Heart left ventricle (tissue), 16 donors: ENCODE measurements around the gene CARS1. TPM values are rescaled to one million over a fixed set of nuclear protein-coding genes. Genes with fewer than 3 reads are reported as not detected.

Experiments
- ATAC-seq, 4 donors: fragments of 200-7000 bp; cut with Tn5 transposase; one replicate each; pipeline ENCODE4 v1.9.1; 2020 to 2022; ENCODE audit warnings: moderate library complexity in 4 of 4, mild to moderate bottlenecking in 3 of 4, moderate number of reproducible peaks in 1 of 4
- DNase-seq, 5 donors: peaks; one replicate each; pipeline ENCODE4 v3.0.0-alpha.2; 2020
- H3K27ac ChIP-seq, 12 donors: fragments of 200-600 bp; sonication (generic) in 4 of 12; one replicate each; pipeline versions ENCODE4 v1.5.0 to v1.8.0; 2016 to 2022; ENCODE audit warnings: mild to moderate bottlenecking in 2 of 12
- H3K27me3 ChIP-seq, 9 donors: fragments of 200-600 bp; sonication (generic) in 2 of 9; one replicate each; pipeline versions ENCODE4 v1.5.1 to v1.8.0; 2016 to 2022; ENCODE audit warnings: mild to moderate bottlenecking in 3 of 9
- H3K36me3 ChIP-seq, 9 donors: fragments of 200-600 bp; sonication (generic) in 2 of 9; one replicate each; pipeline versions ENCODE4 v1.5.0 to v1.8.0; 2018 to 2022; ENCODE audit warnings: mild to moderate bottlenecking in 2 of 9
- H3K4me1 ChIP-seq, 12 donors: fragments of 200-600 bp; sonication (generic) in 4 of 12; one replicate each; pipeline versions ENCODE4 v1.5.0 to v1.8.0; 2016 to 2022; ENCODE audit warnings: mild to moderate bottlenecking in 3 of 12
- H3K4me3 ChIP-seq, 12 donors: fragments of 200-600 bp; sonication (generic) in 4 of 12; one replicate each; pipeline versions ENCODE4 v1.5.0 to v1.8.0; 2017 to 2022; ENCODE audit warnings: mild to moderate bottlenecking in 9 of 12, moderate library complexity in 4 of 12
- H3K9me3 ChIP-seq, 12 donors: fragments of 200-600 bp; sonication (generic) in 4 of 12; one replicate each; pipeline versions ENCODE4 v1.5.0 to v1.8.0; 2016 to 2022; ENCODE audit warnings: mild to moderate bottlenecking in 1 of 12
- CTCF ChIP-seq, 12 donors: fragments of 200-600 bp; sonication (generic) in 4 of 12; IDR thresholded peaks; one replicate each; pipeline versions ENCODE4 v1.5.0 to v1.8.0; 2018 to 2022; ENCODE audit warnings: antibody characterized with exemption in 12 of 12, mild to moderate bottlenecking in 5 of 12
- POLR2A ChIP-seq, 2 donors: fragments of 450-650 bp; IDR thresholded peaks; one replicate each; pipeline ENCODE4 v1.6.1; 2017; ENCODE audit warnings: antibody characterized with exemption in 2 of 2, mild to moderate bottlenecking in 2 of 2, moderate library complexity in 2 of 2
- WGBS, 4 donors: extraction: QIAGEN DNeasy Blood & Tissue Kit in 2 of 4; methylation state at CpG; one replicate each; pipeline versions ENCODE4 v1.1.5 to v1.1.7; 2013 to 2018; 5-methylcytosine and 5-hydroxymethylcytosine counted together
- intact Hi-C, 10 donors: fragments of 100-400 bp; cut with DNase I; formaldehyde crosslinking; loops; one replicate each; pipeline versions ENCODE4 v1.11.1 to v1.14.2; 2022
- polyA plus RNA-seq, 2 donors: library from polyadenylated mRNA; stranded (reverse); fragments of 200-250 nt; gene quantifications; one replicate each; pipeline ENCODE4 v1.2.3, GENCODE V29; 2013
- total RNA-seq, 9 donors: library from RNA; depleted of rRNA in 2 of 9; stranded (reverse); fragments of >200 nt in 2 of 9; fragmentation: NEBNext Ultra II Directional in 3 of 9; extraction: Animal tissue kit (Norgen Biotek cat#: 25700) in 3 of 9; gene quantifications; one replicate each; pipeline versions ENCODE4 v1.1.0 to v1.2.4, GENCODE V29; 2016 to 2023
- donor health status: ischemic (EF 13 %, LVEDD 7.1; RV severe dilation, severe dysfunction).
- donor health status: healthy with polysubstance abuse.
- donor health status: DM: no; HTN: yes; CAD: no.
- donor health status: DM: no; HTN: no; CAD: no.
- donor health status: ischemic (EF 25% LVEDD 6.9; RV normal size, moderate dysfunction).
- donor health status: ischemic (EF 25% LVEDD 5.7; RV mildly dilated, moderate dysfunction).
- donor health status: healthy.
- donor health status: DM: yes; HTN: yes; CAD: no.
- donor health status: ischemic (EF 35%, LVEDD 5.7; RV mildly dilated, moderate dysfunction).
- donor health status: nonischemic (EF 11% LVEDD 7.7; RV severe dilation, severe dysfunction).
- donor health status: DM: yes; HTN: yes; CAD: no.
- donor health status: PGD.
- donor health status: ischemic (EF 29% LVEDD 5.4; RV normal size, mild dysfunction).
- donor health status: nonischemic (EF 23%, LVEDD 6.1; RV moderate dilation, normal function).

The CARS1 gene
- total and polyA plus RNA-seq, 11 donors, result 9.3 to 30.5 (median 18.5) TPM

GRCh38 chr11:3035333-3035732 is 21.9 kb downstream of the CARS1 start:
- Histone ChIP-seq H3K27ac (no peak overlapping the region), H3K4me3 (no peak overlapping the region), H3K27me3 (no peaks in the 10 kb centered on the region), H3K4me1 (peaks cover 0 to 42% (median 4%) of the 10 kb centered on the region in 12 donors), H3K9me3 (no peaks in the 10 kb centered on the region), H3K36me3 (peaks cover 0 to 94% (median 73%) of the 10 kb centered on the region in 9 donors)
- no peak for DNase-seq
- no peak for ATAC-seq
- intact Hi-C loops, result loop anchor here in 7 of 10 donors (5.0 to 10.0 kb wide), 3 partner anchors 179 to 369 kb away; partner anchors contain the start of gene MRGPRG (in 6 of the 7)
- TF ChIP-seq CTCF (IDR thresholded peaks at IDR 0.05) (no peak), POLR2A (IDR thresholded peaks at IDR 0.05) (no peak)

- 60 to 71% (median 64%) methylated on average over 17 to 18 of the region's 18 CpGs for WGBS, 4 donors
- intact Hi-C loops, result loop anchor here in 2 of 10 donors (10.0 kb wide), 2 partner anchors 184 to 374 kb away; partner anchors contain the start of gene MRGPRG (in 1 of the 2)
- H3K4me1 ChIP-seq, result peaks cover 0 to 22% (median 7%) of the 10 kb centered on the region in 12 donors
- H3K4me3 ChIP-seq, result no peak overlapping the region
- peak in 2 of 4 donors; percentile 23 to 28 for ATAC-seq
- TF ChIP-seq CTCF (IDR thresholded peaks at IDR 0.05) (no peak), POLR2A (IDR thresholded peaks at IDR 0.05) (no peak)
- H3K27me3 ChIP-seq, result no peaks in the 10 kb centered on the region
- peak overlapping the region in 4 of 12 donors; percentile 24 to 62 (median 30) for H3K27ac ChIP-seq
- DNase-seq, result no peak
- H3K9me3 ChIP-seq, result no peaks in the 10 kb centered on the region
- H3K36me3 ChIP-seq, result peaks cover 0 to 92% (median 69%) of the 10 kb centered on the region in 9 donors
Observed at GRCh38 chr11:3030289-3031070, 26.7 kb downstream of the CARS1 start.

- WGBS, 4 donors, result 90 to 96% (median 92%) methylated on average over 7 to 9 of the region's 9 CpGs
- intact Hi-C loops, result loop anchor here in 2 of 10 donors (10.0 kb wide), 2 partner anchors 54 to 326 kb away; no protein-coding TSS in a partner anchor
- Histone ChIP-seq H3K4me3 (no peak overlapping the region), H3K4me1 (peaks cover 0 to 22% (median 7%) of the 10 kb centered on the region in 12 donors), H3K36me3 (peaks cover 0 to 91% (median 69%) of the 10 kb centered on the region in 9 donors), H3K27me3 (no peaks in the 10 kb centered on the region), H3K27ac (no peak overlapping the region), H3K9me3 (no peaks in the 10 kb centered on the region)
- TF ChIP-seq POLR2A (IDR thresholded peaks at IDR 0.05) (no peak), CTCF (IDR thresholded peaks at IDR 0.05) (no peak)
- ATAC-seq (no peak), DNase-seq (no peak)
Observed at GRCh38 chr11:3028813-3029212, 28.4 kb downstream of the CARS1 start.

GRCh38 chr11:3026803-3027202 is 30.4 kb downstream of the CARS1 start:
- Histone ChIP-seq H3K4me3 (no peak overlapping the region), H3K36me3 (peaks cover 0 to 75% (median 62%) of the 10 kb centered on the region in 9 donors), H3K4me1 (peaks cover 0 to 41% (median 7%) of the 10 kb centered on the region in 12 donors), H3K9me3 (no peaks in the 10 kb centered on the region), H3K27ac (no peak overlapping the region), H3K27me3 (no peaks in the 10 kb centered on the region)
- intact Hi-C loops, result loop anchor here in 2 of 10 donors (10.0 kb wide), 2 partner anchors 52 to 328 kb away; no protein-coding TSS in a partner anchor
- DNase-seq (no peak), ATAC-seq (no peak)
- WGBS, 4 donors, result 91 to 97% (median 96%) methylated on average over 8 of the region's 8 CpGs
- TF ChIP-seq POLR2A (IDR thresholded peaks at IDR 0.05) (no peak), CTCF (IDR thresholded peaks at IDR 0.05) (no peak)
